VCaP (cell line): Measurements from ENCODE around the gene SF3B6.
"Not testable (repeated sequence)": the region's sequence is repeated elsewhere in the genome, so short reads cannot be mapped to it uniquely, and the experiment has no call there.

Experiments used
- H3K27ac ChIP-seq: fragments of 450-650 bp; 2 replicates; pipeline ENCODE4 v1.5.1; 2017
- CTCF ChIP-seq: fragments of 450-650 bp; conservative IDR thresholded peaks from 2 replicates; pipeline ENCODE4 v1.5.1; 2017; ENCODE audit warnings: mild to moderate bottlenecking, moderate library complexity

The SF3B6 gene

DNA sequence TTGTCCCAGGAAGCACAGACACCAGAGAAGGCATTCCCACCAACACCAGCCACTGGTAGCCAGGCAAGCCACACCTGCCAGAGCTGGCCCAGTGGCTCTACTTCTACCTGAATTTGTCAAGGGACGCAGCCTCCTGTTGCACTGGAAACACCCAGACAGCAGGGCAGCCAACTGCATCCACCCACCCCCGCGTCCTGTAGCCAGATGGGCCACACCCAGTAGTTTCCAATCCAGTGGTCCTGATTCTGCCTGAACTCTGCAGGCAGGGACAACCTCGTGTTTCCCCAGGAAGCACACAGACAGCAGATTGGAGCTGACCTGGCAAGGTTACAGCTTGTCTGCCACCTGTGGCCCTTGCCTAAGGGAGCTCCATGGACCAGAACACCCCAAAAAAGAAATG lies 28.8 kb upstream of the SF3B6 start:
- no peak for TF ChIP-seq CTCF

DNA sequence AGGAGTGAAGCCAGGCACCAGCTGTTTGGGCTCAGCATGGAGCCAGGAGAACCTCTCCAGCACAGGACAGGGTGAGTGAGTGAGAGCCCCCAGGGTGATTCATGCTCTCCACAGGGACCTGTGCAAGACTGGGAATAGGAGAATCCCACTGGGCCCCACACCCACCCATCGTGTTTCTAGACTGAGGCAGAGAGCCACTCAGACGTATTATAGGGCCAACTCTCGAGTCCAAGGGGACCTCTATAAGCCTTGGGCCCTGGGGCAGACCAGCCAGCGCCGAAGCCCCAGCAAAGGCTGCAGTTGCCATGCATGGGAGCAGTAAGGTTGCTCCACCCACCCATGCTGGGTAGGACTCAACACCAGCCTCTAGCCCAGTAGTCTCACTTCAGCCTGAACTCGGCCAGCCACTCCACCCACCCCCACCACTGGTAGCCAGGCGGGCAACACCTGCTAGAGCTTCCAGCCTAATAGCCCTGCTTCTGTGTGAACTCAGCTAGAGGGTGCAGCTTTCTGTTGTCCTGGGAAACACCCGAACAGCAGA lies 28.1 kb upstream of the SF3B6 start:
- H3K27ac ChIP-seq, result no peak overlapping the region
- no peak for TF ChIP-seq CTCF

More for the DNA sequence above, 28.8 kb upstream of the SF3B6 start:
- no peak overlapping the region for H3K27ac ChIP-seq

- H3K27ac ChIP-seq, result no peak overlapping the region
- TF ChIP-seq CTCF, result no peak
Measured at GRCh38 chr2:24102677-24103076, 26.6 kb upstream of the SF3B6 start.

DNA sequence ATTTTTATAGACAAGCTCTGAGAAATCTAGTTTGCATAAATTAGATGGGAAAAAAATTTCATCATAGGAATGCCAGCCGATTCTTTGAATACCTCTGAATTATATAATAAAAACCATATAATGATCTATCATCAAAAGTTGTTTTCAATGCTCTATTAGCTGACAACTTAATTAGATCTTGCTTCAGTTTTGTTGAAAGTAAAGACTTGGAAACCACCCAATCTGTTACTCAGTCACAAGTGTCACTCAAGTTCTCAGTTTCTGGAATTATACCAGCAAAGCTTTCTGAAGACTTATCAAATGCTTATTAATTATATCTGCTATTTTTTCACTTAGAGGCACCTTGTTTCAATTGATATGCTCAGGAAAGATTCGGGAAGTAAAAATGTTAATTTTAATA lies 25.9 kb upstream of the SF3B6 start:
- TF ChIP-seq CTCF, result no peak
- H3K27ac ChIP-seq, result no peak overlapping the region

GRCh38 chr2:24100732-24101131 lies 24.6 kb upstream of the SF3B6 start:
- H3K27ac ChIP-seq, result not testable (repeated sequence)

DNA sequence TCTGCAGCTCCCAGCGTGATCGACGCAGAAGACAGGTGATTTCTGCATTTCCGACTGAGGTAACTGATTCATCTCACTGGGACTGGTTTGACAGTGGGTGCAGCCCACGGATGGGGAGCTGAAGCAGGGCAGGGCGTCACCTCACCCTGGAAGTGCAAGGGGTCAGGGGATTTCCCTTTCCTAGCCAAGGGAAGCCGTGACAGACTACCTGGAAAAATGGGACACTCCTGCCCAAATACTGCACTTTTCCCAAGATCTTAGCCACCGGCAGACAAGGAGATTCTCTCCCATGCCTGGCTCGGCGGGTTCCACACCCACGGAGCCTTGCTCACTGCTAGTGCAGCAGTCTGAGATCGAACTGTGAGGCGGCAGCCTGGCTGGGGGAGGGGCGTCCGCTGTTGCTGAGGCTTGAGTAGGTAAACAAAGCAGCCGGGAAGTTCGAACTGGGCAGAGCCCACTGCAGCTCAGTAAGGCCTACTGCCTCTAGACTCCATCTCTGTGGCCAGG lies 19.1 kb upstream of the SF3B6 start:
- not testable (repeated sequence) for H3K27ac ChIP-seq

GRCh38 chr2:24093270-24093669 lies 17.1 kb upstream of the SF3B6 start:
- H3K27ac ChIP-seq, result not testable (repeated sequence)

DNA sequence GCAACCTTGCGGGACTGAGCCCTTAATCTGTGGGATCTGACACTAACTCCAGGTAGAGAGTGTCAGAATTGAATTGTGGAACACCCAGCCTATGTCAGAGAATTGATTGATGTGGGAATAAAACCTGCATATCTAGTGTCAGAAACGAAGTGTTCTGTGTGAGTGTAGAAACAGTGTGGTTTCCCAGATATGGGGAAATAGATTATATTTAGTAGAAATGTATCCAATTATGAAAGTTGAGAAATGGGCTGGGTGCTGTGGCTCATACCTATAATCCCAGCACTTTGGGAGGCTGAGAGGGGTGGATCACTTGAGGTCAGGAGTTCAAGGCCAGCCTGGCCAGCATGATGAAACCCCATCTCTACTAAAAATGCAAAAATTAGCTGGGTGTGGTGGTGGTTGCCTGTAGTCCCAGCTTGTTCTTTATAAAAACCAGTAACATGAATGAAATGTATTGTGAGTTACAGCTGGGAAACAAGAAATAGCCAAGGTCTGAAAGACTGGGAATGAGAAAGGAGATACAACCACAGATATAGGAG lies 12.8 kb upstream of the SF3B6 start:
- no peak for TF ChIP-seq CTCF
- H3K27ac ChIP-seq, result no peak overlapping the region

- TF ChIP-seq CTCF, result no peak
- H3K27ac ChIP-seq, result no peak overlapping the region
Measured at GRCh38 chr2:24087032-24087431, 10.9 kb upstream of the SF3B6 start.
